K562 (cell line): Measurements from ENCODE around the gene DIPK1A. TPM values are rescaled to one million over a fixed set of nuclear protein-coding genes. Genes with fewer than 3 reads are reported as not detected.

Experiments
- AFF1 ChIP-seq, 2 experiments: fragments of 450-650 bp; IDR thresholded peaks; 2 replicates each; pipeline ENCODE4 v1.6.1; 2018; ENCODE audit warnings: mild to moderate bottlenecking in 2 of 2, low read depth in 1 of 2; ENCODE audit not compliant: partially characterized antibody in 2 of 2
- AFF4 ChIP-seq: sonication (generic); formaldehyde crosslinking; IDR thresholded peaks from 2 replicates; pipeline ENCODE4 v1.8.0; 2023; ENCODE audit warnings: mild to moderate bottlenecking, missing genetic modification reagents
- BACH1 ChIP-seq: fragments of 200-800 bp; sonication (Bioruptor generic); IDR thresholded peaks from 2 replicates; pipeline ENCODE4 v1.6.1; 2016; ENCODE audit warnings: missing genetic modification characterization, missing compliant biosample characterization
- CREB3L1 ChIP-seq: fragments of 450-650 bp; IDR thresholded peaks from 2 replicates; pipeline ENCODE4 v1.6.1; 2014; ENCODE audit warnings: low read depth, mild to moderate bottlenecking, moderate library complexity, borderline replicate concordance
- DEAF1 ChIP-seq: fragments of 450-650 bp; formaldehyde crosslinking; IDR thresholded peaks from 2 replicates; pipeline ENCODE4 v1.4.0; 2020; ENCODE audit warnings: mild to moderate bottlenecking, moderate library complexity
- ESRRA ChIP-seq: fragments of 450-650 bp; IDR thresholded peaks from 2 replicates; pipeline ENCODE4 v1.6.1; 2014; ENCODE audit warnings: low read depth, mild to moderate bottlenecking, moderate library complexity, borderline replicate concordance
- ILK ChIP-seq: fragments of 450-650 bp; IDR thresholded peaks from 2 replicates; pipeline ENCODE4 v1.6.1; 2016; ENCODE audit warnings: missing genetic modification characterization, low read depth, mild to moderate bottlenecking, missing compliant biosample characterization, moderate library complexity, borderline replicate concordance
- MAFF ChIP-seq: IDR thresholded peaks from 2 replicates; pipeline ENCODE4 v1.6.1; 2012; ENCODE audit warnings: low read length, improper control_type of control experiment
- MED1 ChIP-seq: sonication (generic); formaldehyde crosslinking; IDR thresholded peaks from 2 replicates; pipeline ENCODE4 v1.8.1; 2023; ENCODE audit warnings: missing genetic modification reagents, borderline replicate concordance
- MIER1 ChIP-seq: fragments of 450-650 bp; IDR thresholded peaks from 2 replicates; pipeline ENCODE4 v1.6.1; 2016; ENCODE audit warnings: antibody characterized with exemption, mild to moderate bottlenecking, low read depth
- PYGO2 ChIP-seq: fragments of 450-650 bp; IDR thresholded peaks from 2 replicates; pipeline ENCODE4 v1.6.1; 2016; ENCODE audit warnings: mild to moderate bottlenecking, missing genetic modification characterization, moderate library complexity, missing compliant biosample characterization
- RHOXF2B ChIP-seq: fragments of 250-450 bp; sonication (Bioruptor Pico); conservative IDR thresholded peaks from 2 replicates; pipeline ENCODE4 v1.5.1; 2021
- SAP30 ChIP-seq: fragments of 200-600 bp; sonication (generic); IDR thresholded peaks from 2 replicates; pipeline ENCODE4 v1.6.1; 2012; ENCODE audit warnings: borderline replicate concordance, low read depth, mild to moderate bottlenecking, moderate library complexity, low read length, control low read depth, inconsistent platforms; ENCODE audit not compliant: insufficient read depth, poor library complexity, severe bottlenecking
- ZFP36 ChIP-seq: fragments of 150-350 bp; IDR thresholded peaks from 2 replicates; pipeline ENCODE4 v1.6.1; 2018; ENCODE audit warnings: low read length, low read depth; ENCODE audit not compliant: partially characterized antibody
- ZNF197 ChIP-seq: fragments of 200-800 bp; sonication (Bioruptor generic); IDR thresholded peaks from 2 replicates; pipeline ENCODE4 v1.6.1; 2016; ENCODE audit warnings: low read depth, missing genetic modification characterization, missing compliant biosample characterization
- ZNF316 ChIP-seq: fragments of 450-650 bp; IDR thresholded peaks from 2 replicates; pipeline ENCODE4 v1.6.1; 2016
- polyA plus RNA-seq, 8 experiments: library from polyadenylated mRNA; depleted of rRNA in 4 of 8; stranded (reverse) in 5 of 8; unstranded in 3 of 8; fragments of >200 nt; fragmentation: Nextera tagmentation in 2 of 8; fragmentation: Illumina TruSeq in 1 of 8; extraction: Ambion mirVana in 2 of 8; extraction: Trizol in 1 of 8; gene quantifications; 2 replicates each; pipeline versions ENCODE4 v1.2.1 to v1.2.3, GENCODE V29; 2011 to 2014; ENCODE audit warnings: inconsistent platforms in 1 of 8, missing spikeins in 1 of 8
- total RNA-seq, 7 experiments: library from RNA; depleted of rRNA in 6 of 7; stranded (reverse); fragments of >200 nt in 6 of 7; fragmentation: Illumina TruSeq in 2 of 7; extraction: Trizol in 2 of 7; gene quantifications; 2 replicates each; pipeline versions ENCODE4 v1.2.1 to v1.2.3, GENCODE V29; 2011 to 2021; ENCODE audit warnings: low replicate concordance in 1 of 7

Gene DIPK1A
- total and polyA plus RNA-seq, 9 of the 15 experiments (the other 6 are each of a cell fraction or from before 2014, with no cell fraction given), result 0.54 to 2.5 (median 1.3) TPM

- TF ChIP-seq AFF1 (IDR thresholded peaks at IDR 0.05; ENCODE audit: low read depth in 1 of 2, partially characterized antibody in 2 of 2) (no peak), ZFP36 (no peak), PYGO2 (tag) (no peak), DEAF1 (CRISPR knock-in tag) (no peak), MED1 (no peak), AFF4 (no peak), ZNF197 (CRISPR knock-in tag) (no peak), ILK (tag) (no peak), ESRRA (peak; percentile 26; the same call in 1 of the 2 replicates), RHOXF2B (CRISPR knock-in tag) (no peak), MAFF (peak; percentile 77), BACH1 (peak; percentile 38; the same call in 1 of the 2 replicates), SAP30 (no peak), ZNF316 (peak; percentile 86), MIER1 (no peak), CREB3L1 (peak; percentile 88)
These were observed 38.8 kb downstream of the DIPK1A start (continued) for GRCh38 chr1:92922356-92923035.
